DOHH2 (cell line): ENCODE results near the gene BEST2.

Source experiments
- CTCF ChIP-seq: fragments of 200-600 bp; sonication (generic); IDR thresholded peaks from one replicate; pipeline ENCODE4 v1.5.1; 2014; ENCODE audit warnings: antibody characterized with exemption, mild to moderate bottlenecking, low read depth, low read length; ENCODE audit not compliant: poor library complexity, severe bottlenecking
- EZH2phosphoT487 ChIP-seq: fragments of 200-600 bp; sonication (generic); IDR thresholded peaks from 2 replicates; pipeline ENCODE4 v1.6.1; 2017; ENCODE audit warnings: borderline replicate concordance, mild to moderate bottlenecking, antibody characterized with exemption, low read length, moderate library complexity, mixed read lengths

- TF ChIP-seq CTCF (no peak), EZH2phosphoT487 (no peak)
Observed at GRCh38 chr19:12703046-12703445, 48.5 kb upstream of the BEST2 start.
